HG03108 (cell line): ENCODE results near the gene SOHLH1.
"Not testable (repeated sequence)": the region's sequence is repeated elsewhere in the genome, so short reads cannot be mapped to it uniquely, and the experiment has no call there.

Experiments used
- ATAC-seq: cut with Tn5 transposase; IDR thresholded peaks from one replicate; pipeline ENCODE4 v1.9.1; 2021; ENCODE audit warnings: moderate library complexity; ENCODE audit not compliant: unreplicated experiment

Gene SOHLH1

GRCh38 chr9:135681161-135681560 is 18.1 kb downstream of the SOHLH1 start:
- no peak for ATAC-seq

- no peak for ATAC-seq
These were observed 19.2 kb downstream of the SOHLH1 start for GRCh38 chr9:135680056-135680455.

- ATAC-seq, result no peak
These were observed 20.9 kb downstream of the SOHLH1 start for GRCh38 chr9:135678236-135679017.

- ATAC-seq, result no peak
These were observed 21.6 kb downstream of the SOHLH1 start for GRCh38 chr9:135677641-135678168.

- no peak for ATAC-seq
These were observed 22.4 kb downstream of the SOHLH1 start for GRCh38 chr9:135676891-135677290.

GRCh38 chr9:135674977-135675376 is 24.3 kb downstream of the SOHLH1 start:
- no peak for ATAC-seq

GRCh38 chr9:135673941-135674340 is 25.3 kb downstream of the SOHLH1 start:
- no peak for ATAC-seq

GRCh38 chr9:135672786-135673185 is 26.5 kb downstream of the SOHLH1 start:
- ATAC-seq, result not testable (repeated sequence)

GRCh38 chr9:135671591-135672041 is 27.7 kb downstream of the SOHLH1 start:
- no peak for ATAC-seq

- no peak for ATAC-seq
These were observed 28.3 kb downstream of the SOHLH1 start for GRCh38 chr9:135670721-135671590.

- ATAC-seq, result no peak
These were observed 29.5 kb downstream of the SOHLH1 start for GRCh38 chr9:135669616-135670285.

- ATAC-seq, result not testable (repeated sequence)
These were observed 30.3 kb downstream of the SOHLH1 start for GRCh38 chr9:135669018-135669417.

- ATAC-seq, result no peak
These were observed 31.7 kb downstream of the SOHLH1 start for GRCh38 chr9:135667463-135668001.

- no peak for ATAC-seq
These were observed 32.5 kb downstream of the SOHLH1 start for GRCh38 chr9:135666534-135667462.

GRCh38 chr9:135665795-135666189 is 33.5 kb downstream of the SOHLH1 start:
- ATAC-seq, result no peak

GRCh38 chr9:135664801-135665794 is 34.2 kb downstream of the SOHLH1 start:
- no peak for ATAC-seq

- ATAC-seq, result no peak
These were observed 35.0 kb downstream of the SOHLH1 start for GRCh38 chr9:135664266-135664665.

- no peak for ATAC-seq
These were observed 35.4 kb downstream of the SOHLH1 start for GRCh38 chr9:135663857-135664256.

GRCh38 chr9:135663451-135663770 is 35.9 kb downstream of the SOHLH1 start:
- ATAC-seq, result no peak
